Inflammatory macrophage treated with lipopolysaccharide for 4 hours (primary cell): Measurements from ENCODE around the gene TAOK1.
"Not testable (repeated sequence)": the region's sequence is repeated elsewhere in the genome, so short reads cannot be mapped to it uniquely, and the experiment has no call there.

Experiments
- DNase-seq: peaks from one replicate; pipeline ENCODE4 v3.0.0-alpha.2; 2020

The TAOK1 gene

GRCh38 chr17:29549177-29549923, 159.2 kb downstream of the TAOK1 start:
- DNase-seq: no peak

DNA sequence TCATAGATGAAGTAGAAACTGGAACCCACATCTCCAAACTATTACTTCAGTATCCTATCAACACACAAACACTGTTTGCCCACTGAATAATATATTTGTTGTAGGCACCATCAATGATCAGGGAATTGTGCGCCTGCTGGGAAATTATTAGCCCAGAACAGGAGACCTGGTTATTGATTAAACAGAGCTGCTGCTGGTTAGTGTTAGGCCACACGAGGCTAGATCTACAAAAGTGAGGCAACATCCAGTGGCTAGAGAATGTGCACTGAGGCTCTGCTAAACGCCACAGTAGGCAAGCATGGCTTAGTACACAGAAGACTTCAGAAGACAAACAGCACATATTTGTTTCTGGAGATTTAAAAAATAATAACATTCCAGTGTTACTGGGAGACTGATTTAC, 165.7 kb downstream of the TAOK1 start:
- DNase-seq: no peak

- no peak for DNase-seq
Observed at GRCh38 chr17:29557085-29557738, 167.0 kb downstream of the TAOK1 start.

DNA sequence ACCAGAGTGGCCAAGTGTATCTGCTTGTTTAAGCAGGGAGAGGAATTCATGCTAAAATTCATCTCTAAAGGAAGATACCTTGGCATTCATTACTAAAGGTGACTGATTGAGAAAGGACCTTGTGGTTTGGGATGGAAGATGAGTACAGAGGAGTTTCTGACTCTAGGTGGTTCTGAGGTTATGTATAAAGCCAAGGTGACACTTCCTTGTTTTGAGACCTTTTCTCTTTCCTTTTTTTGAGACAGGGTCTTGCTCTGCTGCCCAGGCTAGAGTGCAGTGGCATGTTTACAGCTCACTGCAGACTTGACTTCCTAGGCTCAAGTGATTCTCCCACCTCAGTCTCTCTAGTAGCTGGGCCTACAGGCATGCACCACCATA, 167.6 kb downstream of the TAOK1 start:
- no peak for DNase-seq

GRCh38 chr17:29558139-29558538, 168.0 kb downstream of the TAOK1 start:
- DNase-seq: not testable (repeated sequence)

DNA sequence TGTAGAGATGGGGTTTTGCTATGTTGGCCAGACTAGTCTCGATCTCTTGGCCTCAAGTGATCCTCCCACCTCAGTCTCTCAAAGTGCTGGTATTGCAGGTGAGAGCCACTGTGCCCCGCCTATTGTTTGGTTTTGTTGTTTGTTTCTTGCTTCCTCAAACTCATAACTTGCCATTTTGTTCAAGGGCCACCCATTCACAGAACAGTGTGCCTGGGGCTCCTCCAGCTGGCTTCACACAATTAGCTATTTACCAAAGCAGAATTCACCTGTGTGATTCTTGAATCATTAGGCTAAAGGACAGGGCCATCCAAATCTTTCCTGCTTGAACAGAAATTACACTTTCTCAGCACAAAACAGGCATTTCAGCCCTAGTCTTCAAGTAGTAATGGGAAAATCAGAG, 169.5 kb downstream of the TAOK1 start:
- no peak for DNase-seq

DNA sequence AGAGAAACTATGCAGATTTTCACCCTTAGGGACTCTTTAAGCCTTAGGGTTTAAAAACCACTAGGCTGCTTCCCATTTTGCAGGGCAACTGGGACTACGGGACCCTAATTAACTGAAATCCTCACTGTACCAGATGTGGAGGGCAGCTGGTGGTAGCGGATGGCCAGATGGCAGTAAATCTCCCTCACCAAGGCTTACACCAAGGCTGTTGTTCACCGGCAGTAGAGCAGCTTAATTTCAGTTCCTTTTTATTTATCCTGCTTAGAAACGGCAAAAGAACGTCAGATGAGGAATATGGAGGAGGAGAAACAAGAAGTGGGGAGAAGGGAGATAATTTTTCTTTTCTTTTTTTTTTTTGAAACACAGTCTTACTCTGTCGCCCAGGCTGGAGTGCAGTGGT, 170.2 kb downstream of the TAOK1 start:
- peak; percentile 81 for DNase-seq

- peak; percentile 48 for DNase-seq
Observed at GRCh38 chr17:29561554-29562517, 171.7 kb downstream of the TAOK1 start.

DNA sequence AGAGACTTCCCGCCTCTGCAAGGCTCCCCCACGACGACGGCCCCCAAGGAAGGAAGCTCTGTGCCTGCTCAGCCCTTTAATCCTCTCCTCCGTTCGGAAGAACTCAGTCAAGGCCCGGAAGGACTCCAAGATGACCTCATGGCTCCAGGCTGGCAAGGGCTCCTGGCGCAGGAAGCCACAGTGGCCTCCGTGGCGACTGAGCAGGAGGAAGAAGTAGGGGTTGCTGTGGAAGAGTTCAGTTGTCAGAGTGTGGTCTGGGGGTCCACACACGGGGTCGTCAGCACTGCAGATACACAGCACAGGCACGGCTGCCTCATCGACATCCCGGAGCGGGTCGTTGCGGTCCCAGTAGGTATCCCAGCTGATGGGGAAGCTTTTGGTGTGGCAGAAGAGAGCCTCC, 172.5 kb downstream of the TAOK1 start:
- no peak for DNase-seq

GRCh38 chr17:29563816-29564215, 173.7 kb downstream of the TAOK1 start:
- no peak for DNase-seq

GRCh38 chr17:29565643-29566472, 175.7 kb downstream of the TAOK1 start:
- peak; percentile 29 for DNase-seq

DNA sequence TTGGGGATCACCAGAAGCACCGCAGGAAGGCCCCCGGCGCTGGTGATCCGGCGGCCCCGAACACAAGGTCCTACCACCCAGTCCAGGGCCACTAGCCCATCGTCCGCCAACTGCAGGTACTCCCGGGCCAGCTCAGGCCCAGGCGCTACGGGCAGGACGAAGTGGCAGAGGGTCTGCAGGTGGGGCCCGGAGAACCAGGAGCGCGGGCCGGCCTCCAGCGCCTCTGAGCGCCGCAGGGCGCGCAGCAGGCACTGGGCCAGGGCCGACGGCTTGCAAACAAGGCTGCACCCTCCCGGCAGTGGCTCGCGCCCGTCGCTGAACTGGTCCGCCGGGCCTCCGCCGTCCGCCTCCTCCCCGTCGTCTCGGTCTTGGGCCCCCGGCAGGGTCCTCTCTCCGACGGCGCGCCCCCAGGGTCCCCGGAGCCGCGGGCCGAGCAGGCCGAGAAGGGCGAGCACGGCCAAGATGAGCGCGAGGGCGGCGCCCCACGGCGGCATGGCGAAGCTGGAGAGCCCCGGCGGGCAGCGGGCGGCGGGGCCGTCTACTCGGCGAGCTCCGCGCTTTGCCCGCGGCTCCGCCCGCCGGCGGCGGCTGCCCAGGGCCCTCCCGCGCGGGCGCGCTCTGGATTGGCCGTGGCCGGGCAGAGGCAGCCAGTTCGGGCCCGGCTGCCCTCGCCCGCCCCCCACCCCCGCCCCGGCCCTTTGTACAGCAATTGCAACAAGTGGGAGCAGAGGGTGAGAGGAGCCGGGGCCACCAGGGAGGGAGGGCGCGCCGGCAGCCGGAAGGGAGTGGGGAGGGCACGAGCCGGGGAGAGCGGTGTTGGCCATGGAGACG, 176.5 kb downstream of the TAOK1 start, which contains the start of gene ABHD15:
TSS of gene ABHD15 (minus strand) at position 565 of the 831 bp plus-strand sequence. CDS start at position 494, 71 bp downstream.
- DNase-seq: peak; percentile 77

GRCh38 chr17:29567304-29567553, 177.1 kb downstream of the TAOK1 start:
- no peak for DNase-seq

GRCh38 chr17:29567554-29568330, 177.6 kb downstream of the TAOK1 start:
- peak; percentile 54 for DNase-seq

GRCh38 chr17:29568331-29569244, 178.4 kb downstream of the TAOK1 start, which contains the start of gene TP53I13:
Gene TP53I13 (plus strand): TSS chr17:29568701. CDS start chr17:29568759, 58 bp downstream.
- DNase-seq: peak; percentile 54

GRCh38 chr17:29569245-29569950, 179.2 kb downstream of the TAOK1 start:
- no peak for DNase-seq

- no peak for DNase-seq
Observed at GRCh38 chr17:29570521-29570920, 180.4 kb downstream of the TAOK1 start.

DNA sequence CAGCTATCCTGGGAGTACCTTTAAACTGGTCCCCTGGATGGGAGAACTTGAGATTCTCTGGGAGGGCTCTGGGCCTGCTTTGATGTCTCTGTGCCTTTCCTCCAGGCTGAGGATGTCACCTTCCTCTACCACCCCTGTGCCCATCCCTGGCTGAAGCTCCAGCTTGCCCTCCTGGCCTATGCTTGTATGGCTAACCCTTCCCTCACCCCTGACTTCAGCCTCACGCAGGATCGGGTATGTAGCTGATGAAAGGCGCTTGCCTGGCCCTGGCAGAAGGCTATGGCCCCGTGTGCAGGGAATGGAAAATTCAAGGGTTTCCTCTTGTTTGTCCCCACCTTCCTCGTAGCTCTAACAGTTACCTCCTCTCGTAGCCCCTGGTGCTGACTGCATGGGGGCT, 181.3 kb downstream of the TAOK1 start:
- DNase-seq: no peak
